ENCODE results near the gene ALG14. TPM values are rescaled to one million over a fixed set of nuclear protein-coding genes. Genes with fewer than 3 reads are reported as not detected.

The ALG14 gene
- total and polyA plus RNA-seq, 2 donors from 2014 or later, result 8.6 to 11.3 TPM

DNA sequence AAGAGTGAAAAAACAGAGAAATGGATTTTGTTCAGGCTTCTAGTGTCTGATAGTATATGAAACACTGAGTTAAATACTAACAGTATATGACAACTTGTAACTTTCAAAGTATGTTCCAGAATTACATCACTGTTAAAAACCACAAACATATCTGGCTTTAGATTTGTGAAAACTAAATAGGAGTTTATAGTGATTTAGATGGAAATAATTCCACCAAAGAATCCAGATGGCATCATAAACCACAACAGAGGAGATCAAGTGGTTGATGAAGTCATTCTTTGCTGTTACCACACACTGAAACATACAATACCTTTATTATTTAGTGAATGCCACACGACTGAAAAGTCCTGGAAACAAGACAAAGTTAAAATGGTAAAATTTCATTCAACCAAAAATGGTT, 37.2 kb downstream of the ALG14 start:
- no peaks in the 10 kb centered on the region for H3K4me1 ChIP-seq (ENCODE audit: control insufficient read depth in 2 of 3, insufficient read depth in 2 of 3, low read depth in 1 of 3, low read length in 3 of 3)
- H3K4me3 ChIP-seq (ENCODE audit: low read length in 3 of 3), result no peak overlapping the region
- no peak for DNase-seq
- TF ChIP-seq CTCF (IDR thresholded peaks at IDR 0.05; ENCODE audit: borderline replicate concordance, extremely low read depth, insufficient read depth), result no peak
- H3K36me3 ChIP-seq (ENCODE audit: control insufficient read depth in 2 of 3, insufficient read depth in 3 of 3, low read length in 3 of 3), result no peaks in the 10 kb centered on the region
- intact Hi-C loops (cut with DNase I), result no loop called here
- no peak overlapping the region for H3K9ac ChIP-seq (ENCODE audit: low read length in 3 of 3)
- no peak overlapping the region for H3K27ac ChIP-seq (ENCODE audit: low read depth in 2 of 2, low read length in 2 of 2)
- no peaks in the 10 kb centered on the region for H3K27me3 ChIP-seq (ENCODE audit: control insufficient read depth, insufficient read depth, low read length)
- no peak for FAIRE-seq
- no peaks in the 10 kb centered on the region for H3K9me3 ChIP-seq (ENCODE audit: control insufficient read depth in 2 of 3, insufficient read depth in 1 of 3, low read length in 3 of 3)

- TF ChIP-seq CTCF (IDR thresholded peaks at IDR 0.05; ENCODE audit: borderline replicate concordance, extremely low read depth, insufficient read depth), result no peak
- H3K27me3 ChIP-seq (ENCODE audit: control insufficient read depth, insufficient read depth, low read length), result no peaks in the 10 kb centered on the region
- H3K9ac ChIP-seq (ENCODE audit: low read length in 3 of 3), result no peak overlapping the region
- no peak for FAIRE-seq
- no peaks in the 10 kb centered on the region for H3K36me3 ChIP-seq (ENCODE audit: control insufficient read depth in 2 of 3, insufficient read depth in 3 of 3, low read length in 3 of 3)
- H3K27ac ChIP-seq (ENCODE audit: low read depth in 2 of 2, low read length in 2 of 2), result no peak overlapping the region
- no peak for DNase-seq
- no peak overlapping the region for H3K4me3 ChIP-seq (ENCODE audit: low read length in 3 of 3)
- intact Hi-C loops (cut with DNase I), result no loop called here
- no peaks in the 10 kb centered on the region for H3K9me3 ChIP-seq (ENCODE audit: control insufficient read depth in 2 of 3, insufficient read depth in 1 of 3, low read length in 3 of 3)
- no peaks in the 10 kb centered on the region for H3K4me1 ChIP-seq (ENCODE audit: control insufficient read depth in 2 of 3, insufficient read depth in 2 of 3, low read depth in 1 of 3, low read length in 3 of 3)
These were observed 38.2 kb downstream of the ALG14 start for GRCh38 chr1:95034506-95034905.

DNA sequence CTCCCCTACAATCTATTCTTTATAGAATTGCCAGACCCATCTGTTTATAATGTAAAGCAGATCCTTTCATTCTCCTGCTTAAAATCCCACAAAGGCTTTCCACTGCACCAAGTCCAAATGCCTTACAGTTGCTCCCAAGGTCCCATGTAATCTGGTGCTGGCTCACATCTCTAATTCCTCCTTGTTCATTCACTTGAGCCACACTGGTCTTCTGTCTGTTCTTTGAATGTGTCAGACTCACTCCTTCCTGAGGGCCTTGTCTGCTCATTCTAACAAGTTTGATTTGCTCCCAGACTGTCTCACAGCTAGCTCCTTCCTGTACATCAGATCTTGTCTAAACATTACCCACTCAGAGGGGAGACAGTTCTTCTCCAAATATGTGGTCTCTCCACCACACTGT, 38.9 kb downstream of the ALG14 start:
- Histone ChIP-seq H3K9me3 (ENCODE audit: control insufficient read depth in 2 of 3, insufficient read depth in 1 of 3, low read length in 3 of 3) (peaks cover 0 to 4% (median 0%) of the 10 kb centered on the region in 3 donors), H3K4me3 (ENCODE audit: low read length in 3 of 3) (no peak overlapping the region), H3K36me3 (ENCODE audit: control insufficient read depth in 2 of 3, insufficient read depth in 3 of 3, low read length in 3 of 3) (no peaks in the 10 kb centered on the region), H3K27ac (ENCODE audit: low read depth in 2 of 2, low read length in 2 of 2) (no peak overlapping the region), H3K9ac (ENCODE audit: low read length in 3 of 3) (no peak overlapping the region), H3K4me1 (ENCODE audit: control insufficient read depth in 2 of 3, insufficient read depth in 2 of 3, low read depth in 1 of 3, low read length in 3 of 3) (no peaks in the 10 kb centered on the region), H3K27me3 (ENCODE audit: control insufficient read depth, insufficient read depth, low read length) (no peaks in the 10 kb centered on the region)
- intact Hi-C loops (cut with DNase I), result no loop called here
- FAIRE-seq (no peak), DNase-seq (no peak)
- TF ChIP-seq CTCF (IDR thresholded peaks at IDR 0.05; ENCODE audit: borderline replicate concordance, extremely low read depth, insufficient read depth), result no peak

DNA sequence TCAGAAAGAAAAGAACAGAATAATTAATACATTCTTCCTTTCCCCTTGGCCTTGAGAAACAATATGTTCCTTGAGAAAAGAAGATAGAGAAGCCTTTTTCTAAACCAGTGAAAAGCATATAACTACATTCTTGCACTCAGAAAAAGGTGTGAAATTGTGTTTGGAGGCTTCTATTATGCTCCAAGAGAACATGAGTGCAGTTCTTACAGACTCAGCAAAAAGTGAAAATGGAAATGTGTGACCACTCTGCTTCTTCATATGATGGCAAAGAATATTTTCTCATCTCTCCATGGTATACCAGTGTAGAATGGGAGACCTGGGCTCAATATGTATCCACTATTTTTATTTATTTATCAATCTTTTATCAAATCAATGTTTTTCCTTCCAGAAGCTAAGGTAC, 43.2 kb downstream of the ALG14 start:
- Histone ChIP-seq H3K4me1 (ENCODE audit: control insufficient read depth in 2 of 3, insufficient read depth in 2 of 3, low read depth in 1 of 3, low read length in 3 of 3) (no peaks in the 10 kb centered on the region), H3K4me3 (ENCODE audit: low read length in 3 of 3) (no peak overlapping the region), H3K9me3 (ENCODE audit: control insufficient read depth in 2 of 3, insufficient read depth in 1 of 3, low read length in 3 of 3) (peaks cover 0 to 12% (median 3%) of the 10 kb centered on the region in 3 donors), H3K36me3 (ENCODE audit: control insufficient read depth in 2 of 3, insufficient read depth in 3 of 3, low read length in 3 of 3) (peaks cover 0 to 3% (median 2%) of the 10 kb centered on the region in 3 donors), H3K9ac (ENCODE audit: low read length in 3 of 3) (no peak overlapping the region), H3K27me3 (ENCODE audit: control insufficient read depth, insufficient read depth, low read length) (no peaks in the 10 kb centered on the region), H3K27ac (ENCODE audit: low read depth in 2 of 2, low read length in 2 of 2) (no peak overlapping the region)
- FAIRE-seq (no peak), DNase-seq (no peak)
- intact Hi-C loops (cut with DNase I), result no loop called here
- no peak for TF ChIP-seq CTCF (IDR thresholded peaks at IDR 0.05; ENCODE audit: borderline replicate concordance, extremely low read depth, insufficient read depth)

All from kidney (tissue), 14 donors.